GM10248 (cell line): ENCODE measurements around the gene SAMD4A.

Experiments used
- CTCF ChIA-PET: fragments of 300-600 bp; sonication (Branson Sonifier 250); formaldehyde crosslinking; extraction: SDS; loops from one replicate; lab custom pipeline; 2021; ENCODE audit warnings: antibody characterized with exemption; lab: Yijun Ruan, JAX
- POLR2A ChIA-PET: fragments of 350-650 bp; sonication (Branson Sonifier 250); formaldehyde crosslinking; extraction: SDS; loops from one replicate; lab custom pipeline; 2020; ENCODE audit warnings: antibody characterized with exemption; lab: Yijun Ruan, JAX
- DNase-seq: peaks from one replicate; pipeline ENCODE4 v3.0.0; 2012; ENCODE audit errors: extremely low spot score
- TF ChIP-seq, protein P1 (sequence below): IDR thresholded peaks from 2 replicates; pipeline ENCODE4 v1.5.1; 2012; ENCODE audit warnings: mild to moderate bottlenecking, low read depth; ENCODE audit errors: extremely low read depth, missing control alignments, control extremely low read depth

Gene SAMD4A

DNA sequence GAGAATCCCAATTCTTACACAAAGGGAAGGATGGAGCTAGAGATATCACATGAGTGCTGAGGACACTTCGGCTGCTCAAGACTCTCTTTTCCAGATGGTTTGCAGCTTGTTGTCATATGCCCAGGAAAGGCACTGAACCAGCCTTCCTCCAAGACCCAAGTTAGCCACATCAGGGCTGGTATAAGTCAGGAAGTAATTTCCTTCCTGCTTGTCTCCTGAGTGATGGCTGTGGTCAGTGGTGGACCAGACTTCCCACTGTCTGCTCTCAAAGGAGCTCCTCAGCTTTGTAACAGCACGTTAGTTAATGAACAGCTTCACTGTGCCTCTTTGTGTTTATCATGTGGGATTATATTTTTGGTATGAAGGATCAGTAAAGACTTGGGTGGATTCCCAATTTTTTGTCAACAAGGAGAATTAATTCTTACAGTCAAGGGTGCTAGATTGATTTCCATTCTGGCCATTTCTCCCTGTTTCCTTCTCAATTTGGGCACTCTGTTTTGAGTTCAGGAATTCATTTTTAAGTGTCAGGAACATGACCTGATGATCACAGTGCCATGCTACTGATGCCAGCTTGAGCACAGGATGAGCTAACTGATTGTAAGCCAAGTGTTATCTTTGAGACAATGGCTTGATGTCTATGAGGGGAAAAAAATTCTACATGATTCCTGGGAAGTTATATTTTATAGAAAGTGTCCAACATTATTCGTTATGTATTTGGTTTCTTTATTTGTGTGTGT lies 189.9 kb downstream of the SAMD4A start:
- DNase-seq = no peak
- TF ChIP-seq, protein P1, sequence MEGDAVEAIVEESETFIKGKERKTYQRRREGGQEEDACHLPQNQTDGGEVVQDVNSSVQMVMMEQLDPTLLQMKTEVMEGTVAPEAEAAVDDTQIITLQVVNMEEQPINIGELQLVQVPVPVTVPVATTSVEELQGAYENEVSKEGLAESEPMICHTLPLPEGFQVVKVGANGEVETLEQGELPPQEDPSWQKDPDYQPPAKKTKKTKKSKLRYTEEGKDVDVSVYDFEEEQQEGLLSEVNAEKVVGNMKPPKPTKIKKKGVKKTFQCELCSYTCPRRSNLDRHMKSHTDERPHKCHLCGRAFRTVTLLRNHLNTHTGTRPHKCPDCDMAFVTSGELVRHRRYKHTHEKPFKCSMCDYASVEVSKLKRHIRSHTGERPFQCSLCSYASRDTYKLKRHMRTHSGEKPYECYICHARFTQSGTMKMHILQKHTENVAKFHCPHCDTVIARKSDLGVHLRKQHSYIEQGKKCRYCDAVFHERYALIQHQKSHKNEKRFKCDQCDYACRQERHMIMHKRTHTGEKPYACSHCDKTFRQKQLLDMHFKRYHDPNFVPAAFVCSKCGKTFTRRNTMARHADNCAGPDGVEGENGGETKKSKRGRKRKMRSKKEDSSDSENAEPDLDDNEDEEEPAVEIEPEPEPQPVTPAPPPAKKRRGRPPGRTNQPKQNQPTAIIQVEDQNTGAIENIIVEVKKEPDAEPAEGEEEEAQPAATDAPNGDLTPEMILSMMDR = no peak
- POLR2A ChIA-PET = no interaction called here
- CTCF ChIA-PET = interaction anchor here (0.9 to 2.0 kb wide), 4 partner anchors 10 to 17 kb away, joined by 3 to 9 read pairs (median 4); no protein-coding TSS in a partner anchor

GRCh38 chr14:54758041-54758440 lies 191.1 kb downstream of the SAMD4A start:
- CTCF ChIA-PET = interaction anchor here (1.1 kb wide), 1 partner anchor 16 kb away, joined by 4 read pairs; no protein-coding TSS in a partner anchor
- POLR2A ChIA-PET = no interaction called here
- no peak for DNase-seq
- TF ChIP-seq, protein P1 = no peak

DNA sequence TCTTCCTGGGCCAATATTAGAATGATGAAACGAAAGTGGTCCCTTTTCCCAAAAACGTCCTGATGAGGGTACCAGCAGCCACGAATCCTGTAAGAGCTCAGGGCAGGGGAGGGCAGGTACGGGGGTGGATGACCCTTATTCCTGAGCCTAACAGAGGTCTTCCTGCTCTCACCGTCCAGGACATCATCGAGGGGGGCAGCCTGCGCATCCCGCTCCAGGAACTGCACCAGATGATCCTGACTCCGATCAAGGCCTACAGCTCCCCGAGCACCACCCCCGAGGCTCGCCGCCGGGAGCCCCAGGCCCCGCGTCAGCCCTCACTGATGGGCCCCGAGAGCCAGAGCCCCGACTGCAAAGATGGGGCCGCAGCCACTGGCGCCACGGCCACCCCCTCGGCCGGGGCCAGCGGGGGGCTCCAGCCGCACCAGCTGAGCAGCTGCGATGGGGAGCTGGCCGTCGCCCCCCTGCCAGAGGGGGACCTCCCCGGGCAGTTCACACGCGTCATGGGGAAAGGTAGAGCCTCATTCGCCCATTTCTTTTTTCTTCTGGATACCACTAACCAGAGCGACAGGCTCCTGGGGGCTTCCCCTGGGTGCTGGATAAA lies 193.2 kb downstream of the SAMD4A start:
- TF ChIP-seq, protein P1 = no peak
- ChIA-PET POLR2A (no interaction called here), CTCF (interaction anchor here (0.8 to 3.9 kb wide), 3 partner anchors 14 to 37 kb away, joined by 3 to 25 read pairs (median 3); no protein-coding TSS in a partner anchor)
- DNase-seq = no peak

DNA sequence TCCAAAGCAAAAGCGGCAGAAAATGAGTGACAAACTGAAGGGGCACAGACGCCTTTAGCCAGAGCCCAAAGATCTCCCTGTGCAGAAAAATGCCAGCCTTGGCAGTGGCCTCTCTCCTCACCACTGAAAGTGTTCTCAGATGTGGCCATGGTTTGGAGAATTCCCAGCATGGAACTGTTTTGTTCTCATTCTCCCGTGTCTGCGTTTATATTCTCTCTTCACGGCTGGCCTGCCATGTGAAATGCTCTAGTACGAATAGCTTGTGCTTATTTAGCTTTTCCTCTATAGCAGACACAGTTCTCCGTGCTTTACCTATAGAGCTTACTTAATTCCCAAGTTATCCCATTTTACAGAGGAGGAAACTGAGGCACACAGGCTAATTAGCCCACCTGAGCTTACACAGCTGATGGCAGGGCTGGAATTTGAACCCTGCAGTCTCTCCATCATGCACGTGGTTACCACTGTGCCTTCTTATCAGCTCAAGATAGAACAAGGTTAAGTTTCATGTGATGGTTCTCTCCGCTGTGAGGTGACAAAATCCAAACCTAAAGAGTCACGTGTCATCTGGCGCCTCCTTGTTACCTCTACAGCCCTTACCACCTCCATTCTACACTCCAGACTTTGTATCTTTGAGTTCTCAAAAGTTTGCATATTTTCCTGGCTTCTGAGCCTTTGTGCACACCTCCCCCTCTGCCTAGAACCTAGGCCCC lies 194.1 kb downstream of the SAMD4A start:
- ChIA-PET POLR2A (no interaction called here), CTCF (interaction anchor here (1.2 to 3.9 kb wide), 2 partner anchors 14 to 38 kb away, joined by 3 to 25 read pairs; no protein-coding TSS in a partner anchor)
- TF ChIP-seq, protein P1 = no peak
- no peak for DNase-seq

DNA sequence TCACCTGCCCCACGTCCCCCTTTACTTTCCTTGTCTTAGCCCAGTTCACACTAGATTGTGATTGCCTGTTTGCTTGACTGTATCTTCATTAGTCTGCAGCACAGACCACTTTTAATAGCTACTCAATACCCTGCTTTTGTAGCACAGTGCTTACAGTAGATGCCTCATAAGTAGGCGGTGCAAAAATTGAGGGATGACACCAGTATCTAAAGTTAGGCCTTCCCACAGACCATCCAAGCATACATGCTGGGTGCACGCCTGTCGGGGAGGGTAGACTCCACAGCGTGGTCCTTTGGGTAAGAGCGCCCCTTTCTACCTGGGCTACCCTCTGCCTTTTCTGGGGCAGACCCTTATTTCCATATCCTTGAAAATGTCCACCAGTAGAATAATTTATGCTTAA lies 194.9 kb downstream of the SAMD4A start:
- TF ChIP-seq, protein P1 = no peak
- ChIA-PET POLR2A (no interaction called here), CTCF (interaction anchor here (3.9 kb wide), 1 partner anchor 13 kb away, joined by 25 read pairs; no protein-coding TSS in a partner anchor)
- no peak for DNase-seq

GRCh38 chr14:54762296-54762695 lies 195.4 kb downstream of the SAMD4A start:
- no peak for DNase-seq
- ChIA-PET CTCF (interaction anchor here (3.9 kb wide), 1 partner anchor 12 kb away, joined by 25 read pairs; no protein-coding TSS in a partner anchor), POLR2A (no interaction called here)
- TF ChIP-seq, protein P1 = no peak
